A549 (cell line): ENCODE data around the gene INPP5F. TPM values are rescaled to one million over a fixed set of nuclear protein-coding genes. Genes with fewer than 3 reads are reported as not detected.

ENCODE experiments used
- ATAC-seq, 2 experiments: fragments of 200-7000 bp in 1 of 2; fragments of >200 bp in 1 of 2; cut with Nextera tagmentation in 1 of 2; cut with Tn5 transposase in 1 of 2; 3 replicates each; pipeline versions ENCODE4 v1.8.0 to v1.9.1; 2018 to 2020; ENCODE audit warnings: mild to moderate bottlenecking in 1 of 2, moderate library complexity in 1 of 2
- CTCF ChIA-PET: fragments of 300-600 bp; sonication (Branson Sonifier 250); formaldehyde crosslinking; extraction: SDS; loops from one replicate; lab custom pipeline; 2021; ENCODE audit warnings: antibody characterized with exemption, inconsistent platforms; lab: Yijun Ruan, JAX
- POLR2A ChIA-PET: fragments of 350-600 bp; formaldehyde crosslinking; extraction: SDS; loops from one replicate; lab custom pipeline; 2021; ENCODE audit warnings: antibody characterized with exemption, inconsistent platforms; lab: Yijun Ruan, JAX
- DNase-seq, 2 experiments: peaks; one replicate each; pipeline versions ENCODE4 v3.0.0 to v3.0.0-alpha.2; 2011 to 2016; ENCODE audit warnings: low read depth in 1 of 2, low spot score in 1 of 2
- FAIRE-seq: peaks from 2 replicates; lab custom pipeline; 2011; peaks lifted over from hg19 to GRCh38; lab: Jason Lieb, UNC
- H3K27ac ChIP-seq, 2 experiments: fragments of >200 bp; sonication (Bioruptor Twin); formaldehyde crosslinking; 3 replicates each; pipeline ENCODE4 v1.5.1; 2016 to 2017
- H3K4me1 ChIP-seq: fragments of >200 bp; sonication (Bioruptor Twin); formaldehyde crosslinking; 3 replicates; pipeline ENCODE4 v1.6.1; 2016
- H3K4me2 ChIP-seq: fragments of >200 bp; sonication (Bioruptor Twin); formaldehyde crosslinking; 3 replicates; pipeline ENCODE4 v1.6.1; 2016
- H3K4me3 ChIP-seq: fragments of >200 bp; sonication (Bioruptor Twin); formaldehyde crosslinking; 3 replicates; pipeline ENCODE4 v1.5.1; 2016
- H3K9me3 ChIP-seq: fragments of >200 bp; sonication (Bioruptor Twin); formaldehyde crosslinking; 3 replicates; pipeline ENCODE4 v1.6.1; 2016
- CHD4 ChIP-seq: fragments of 200-600 bp; sonication (generic); IDR thresholded peaks from 2 replicates; pipeline ENCODE4 v1.6.1; 2016; ENCODE audit warnings: antibody characterized with exemption, mild to moderate bottlenecking, borderline replicate concordance
- EHMT2 ChIP-seq: fragments of 200-600 bp; sonication (generic); IDR thresholded peaks from 2 replicates; pipeline ENCODE4 v1.6.1; 2016; ENCODE audit warnings: antibody characterized with exemption, low read depth, mild to moderate bottlenecking, moderate library complexity
- FOXS1 ChIP-seq: fragments of 250-450 bp; sonication (Bioruptor Pico); IDR thresholded peaks from 2 replicates; pipeline ENCODE4 v1.5.0; 2020; ENCODE audit warnings: mild to moderate bottlenecking, moderate library complexity
- GATA3 ChIP-seq: IDR thresholded peaks from 2 replicates; pipeline ENCODE4 v1.6.1; 2012; ENCODE audit warnings: borderline replicate concordance
- HOXA7 ChIP-seq: fragments of 250-450 bp; sonication (Bioruptor Pico); IDR thresholded peaks from 2 replicates; pipeline ENCODE4 v1.5.0; 2020; ENCODE audit warnings: mild to moderate bottlenecking, moderate library complexity
- HOXB5 ChIP-seq: fragments of 250-450 bp; sonication (Bioruptor Pico); IDR thresholded peaks from 2 replicates; pipeline ENCODE4 v1.5.0; 2020; ENCODE audit warnings: mild to moderate bottlenecking, moderate library complexity
- JUN ChIP-seq, 2 experiments: fragments of >200 bp; sonication (Bioruptor Twin); formaldehyde crosslinking; IDR thresholded peaks; 2 replicates in 1 of 2; 3 replicates in 1 of 2; pipeline ENCODE4 v1.6.1; 2016 to 2017
- JUNB ChIP-seq: fragments of >200 bp; sonication (Bioruptor Twin); formaldehyde crosslinking; IDR thresholded peaks from 2 replicates; pipeline ENCODE4 v1.6.1; 2016
- MAFK ChIP-seq: fragments of 450-650 bp; IDR thresholded peaks from 2 replicates; pipeline ENCODE4 v1.6.1; 2014; ENCODE audit not compliant: partially characterized antibody
- MAX ChIP-seq: IDR thresholded peaks from 2 replicates; pipeline ENCODE4 v1.6.1; 2012
- NFE2L2 ChIP-seq: fragments of 150-350 bp; conservative IDR thresholded peaks from 2 replicates; pipeline ENCODE4 v1.6.1; 2014; ENCODE audit warnings: low read length
- RARB ChIP-seq: fragments of 250-450 bp; sonication (Bioruptor Pico); IDR thresholded peaks from 2 replicates; pipeline ENCODE4 v1.8.0; 2021; ENCODE audit warnings: mild to moderate bottlenecking, moderate library complexity
- RFX5 ChIP-seq: fragments of 450-650 bp; IDR thresholded peaks from 2 replicates; pipeline ENCODE4 v1.7.1; 2014; ENCODE audit warnings: antibody characterized with exemption, mild to moderate bottlenecking, moderate library complexity
- RNF2 ChIP-seq: fragments of 200-600 bp; sonication (generic); IDR thresholded peaks from 2 replicates; pipeline ENCODE4 v1.6.1; 2016; ENCODE audit warnings: low read depth, mild to moderate bottlenecking, antibody characterized with exemption, moderate library complexity, borderline replicate concordance
- SMC3 ChIP-seq: fragments of >200 bp; sonication (Bioruptor Twin); formaldehyde crosslinking; IDR thresholded peaks from 3 replicates; pipeline ENCODE4 v1.6.1; 2018; ENCODE audit warnings: inconsistent platforms
- USF2 ChIP-seq: fragments of 450-650 bp; IDR thresholded peaks from 2 replicates; pipeline ENCODE4 v1.6.1; 2014; ENCODE audit warnings: antibody characterized with exemption
- ZFP36 ChIP-seq: fragments of 450-650 bp; IDR thresholded peaks from 2 replicates; pipeline ENCODE4 v1.6.1; 2014; ENCODE audit warnings: borderline replicate concordance; ENCODE audit not compliant: partially characterized antibody
- ZNF302 ChIP-seq: fragments of 250-450 bp; sonication (Bioruptor Pico); IDR thresholded peaks from 2 replicates; pipeline ENCODE4 v1.9.0; 2021; ENCODE audit warnings: inconsistent platforms, mild to moderate bottlenecking, moderate library complexity
- ZSCAN20 ChIP-seq: fragments of 250-450 bp; sonication (Bioruptor Pico); IDR thresholded peaks from 2 replicates; pipeline ENCODE4 v1.8.0; 2022; ENCODE audit warnings: mild to moderate bottlenecking, moderate library complexity
- WGBS: methylation state at CpG from one replicate; pipeline ENCODE4 v1.1.6; 2017; ENCODE audit errors: missing lambda C conversion rate; 5-methylcytosine and 5-hydroxymethylcytosine counted together
- polyA plus RNA-seq, 4 experiments: library from polyadenylated mRNA; depleted of rRNA in 3 of 4; stranded (reverse); fragments of >200 nt; fragmentation: RNase III in 1 of 4; extraction: RNeasy Plus Mini Kit Qiagen cat#74134 plus additional on column Dnase treatment in 1 of 4; gene quantifications; 2 replicates in 3 of 4; 3 replicates in 1 of 4; pipeline ENCODE4 v1.2.3, GENCODE V29; 2011 to 2017
- small RNA-seq, 6 experiments: library from RNA; depleted of rRNA; stranded (forward); fragments of <200 nt; gene quantifications; one replicate each; pipeline ENCODE3, GENCODE V24; 2012
- TF ChIP-seq, protein P1 (sequence below): fragments of 250-450 bp; sonication (Bioruptor Pico); IDR thresholded peaks from 2 replicates; pipeline ENCODE4 v1.5.0; 2021; ENCODE audit warnings: mild to moderate bottlenecking, moderate library complexity, borderline replicate concordance

Gene INPP5F
- polyA plus RNA-seq, 2 of the 4 experiments (the other 2 are of a cell fraction), result 5.6 to 7.7 TPM

GRCh38 chr10:119872860-119873681, 147.2 kb downstream of the INPP5F start (continued):
- TF ChIP-seq HOXB5 (CRISPR knock-in tag) (peak; percentile 39; the same call in 1 of the 2 replicates), MAFK (peak; percentile 100), JUN (IDR thresholded peaks at IDR 0.05) (peak in 1 of 2 experiments; percentile 85; a peak in 3 of 5 replicates), RFX5 (0 out of 2 replicates have a peak, but pooled peaks have one; percentile 50), ZNF302 (CRISPR knock-in tag) (no peak)

- FAIRE-seq (no peak), ATAC-seq (no peak), DNase-seq (no peak)
- no peaks in the 10 kb centered on the region for H3K9me3 ChIP-seq
- no peak overlapping the region for H3K4me3 ChIP-seq
- ChIA-PET CTCF (no interaction called here), POLR2A (no interaction called here)
- TF ChIP-seq ZFP36 (no peak), EHMT2 (no peak), ZNF302 (CRISPR knock-in tag) (no peak), GATA3 (no peak), FOXS1 (CRISPR knock-in tag) (no peak), MAFK (no peak), USF2 (no peak), RFX5 (no peak), MAX (no peak), RARB (no peak), SMC3 (no peak), JUNB (no peak), CHD4 (no peak), RNF2 (no peak), ZSCAN20 (no peak), NFE2L2 (no peak), HOXA7 (no peak)
- TF ChIP-seq, protein P1, sequence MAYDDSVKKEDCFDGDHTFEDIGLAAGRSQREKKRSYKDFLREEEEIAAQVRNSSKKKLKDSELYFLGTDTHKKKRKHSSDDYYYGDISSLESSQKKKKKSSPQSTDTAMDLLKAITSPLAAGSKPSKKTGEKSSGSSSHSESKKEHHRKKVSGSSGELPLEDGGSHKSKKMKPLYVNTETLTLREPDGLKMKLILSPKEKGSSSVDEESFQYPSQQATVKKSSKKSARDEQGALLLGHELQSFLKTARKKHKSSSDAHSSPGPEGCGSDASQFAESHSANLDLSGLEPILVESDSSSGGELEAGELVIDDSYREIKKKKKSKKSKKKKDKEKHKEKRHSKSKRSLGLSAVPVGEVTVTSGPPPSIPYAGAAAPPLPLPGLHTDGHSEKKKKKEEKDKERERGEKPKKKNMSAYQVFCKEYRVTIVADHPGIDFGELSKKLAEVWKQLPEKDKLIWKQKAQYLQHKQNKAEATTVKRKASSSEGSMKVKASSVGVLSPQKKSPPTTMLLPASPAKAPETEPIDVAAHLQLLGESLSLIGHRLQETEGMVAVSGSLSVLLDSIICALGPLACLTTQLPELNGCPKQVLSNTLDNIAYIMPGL (CRISPR knock-in tag), result no peak
- WGBS, result 76% methylated on average over 2 of the region's 2 CpGs
- H3K4me1 ChIP-seq, result peaks cover 4% of the 10 kb centered on the region; the same call in 2 of the 3 replicates
- no peak overlapping the region for H3K4me2 ChIP-seq
- no peak overlapping the region for H3K27ac ChIP-seq
Observed at GRCh38 chr10:119878524-119878923, 152.7 kb downstream of the INPP5F start.

Small RNA genes within 50 kb of the gene (small RNA-seq; reads per million reads assigned to genes)
- 0 reads per million in 6 experiments for gene RN7SL846P

Other genes starting within 250 kb of the INPP5F start
- gene RGS10, start 183.3 kb upstream of the INPP5F start, polyA plus RNA-seq (2011; rRNA removed), result 33.5 and 46.4 TPM in 2 replicates
- gene RGS10, start 183.3 kb upstream of the INPP5F start, polyA plus RNA-seq (2017; fragmentation: RNase III; extraction: RNeasy Plus Mini Kit Qiagen cat#74134 plus additional on column Dnase treatment), result 39.7 to 41.4 TPM (median 41.3 TPM) in 3 replicates
- 101 and 115 TPM in 2 replicates for gene TIAL1, start 129.1 kb upstream of the INPP5F start, polyA plus RNA-seq (2011; rRNA removed)
- 88.1 to 89.5 TPM (median 88.8 TPM) in 3 replicates for gene TIAL1, start 129.1 kb upstream of the INPP5F start, polyA plus RNA-seq (2017; fragmentation: RNase III; extraction: RNeasy Plus Mini Kit Qiagen cat#74134 plus additional on column Dnase treatment)
- gene BAG3, start 74.7 kb upstream of the INPP5F start, polyA plus RNA-seq (2011; rRNA removed), result 10.7 and 18.3 TPM in 2 replicates
- 50.0 to 58.4 TPM (median 57.4 TPM) in 3 replicates for gene BAG3, start 74.7 kb upstream of the INPP5F start, polyA plus RNA-seq (2017; fragmentation: RNase III; extraction: RNeasy Plus Mini Kit Qiagen cat#74134 plus additional on column Dnase treatment)
- 109 and 113 TPM in 2 replicates for gene MCMBP, start 146.8 kb downstream of the INPP5F start, polyA plus RNA-seq (2011; rRNA removed)
- 57.3 to 61.9 TPM (median 58.6 TPM) in 3 replicates for gene MCMBP, start 146.8 kb downstream of the INPP5F start, polyA plus RNA-seq (2017; fragmentation: RNase III; extraction: RNeasy Plus Mini Kit Qiagen cat#74134 plus additional on column Dnase treatment)
- gene SEC23IP, start 166.7 kb downstream of the INPP5F start, polyA plus RNA-seq (2011; rRNA removed), result 62.5 and 75.6 TPM in 2 replicates
- gene SEC23IP, start 166.7 kb downstream of the INPP5F start, polyA plus RNA-seq (2017; fragmentation: RNase III; extraction: RNeasy Plus Mini Kit Qiagen cat#74134 plus additional on column Dnase treatment), result 44.9 to 61.9 TPM (median 55.6 TPM) in 3 replicates